Adrenal gland (tissue), 5 donors: ENCODE results near the gene ARHGDIA.

ENCODE experiments used
- POLR2A ChIP-seq, 2 donors: fragments of 450-650 bp; IDR thresholded peaks; one replicate each; pipeline ENCODE4 v1.6.1; 2017; ENCODE audit warnings: antibody characterized with exemption in 2 of 2, mild to moderate bottlenecking in 2 of 2, moderate library complexity in 1 of 2
- TF ChIP-seq, protein P1 (sequence below), 6 experiments: fragments of 450-650 bp in 4 of 6; fragments of 200-600 bp in 2 of 6; sonication (generic) in 1 of 6; IDR thresholded peaks; 1 replicate in 5 of 6; 2 replicates in 1 of 6; pipeline versions ENCODE4 v1.5.1 to v1.8.0; 2016 to 2021; ENCODE audit warnings: antibody characterized with exemption in 6 of 6, mild to moderate bottlenecking in 2 of 6, moderate library complexity in 1 of 6
- donor health status: DM: no; HTN: no; CAD: no.

GRCh38 chr17:81851423-81851822, 19.7 kb downstream of the ARHGDIA start:
- TF ChIP-seq, protein P1, sequence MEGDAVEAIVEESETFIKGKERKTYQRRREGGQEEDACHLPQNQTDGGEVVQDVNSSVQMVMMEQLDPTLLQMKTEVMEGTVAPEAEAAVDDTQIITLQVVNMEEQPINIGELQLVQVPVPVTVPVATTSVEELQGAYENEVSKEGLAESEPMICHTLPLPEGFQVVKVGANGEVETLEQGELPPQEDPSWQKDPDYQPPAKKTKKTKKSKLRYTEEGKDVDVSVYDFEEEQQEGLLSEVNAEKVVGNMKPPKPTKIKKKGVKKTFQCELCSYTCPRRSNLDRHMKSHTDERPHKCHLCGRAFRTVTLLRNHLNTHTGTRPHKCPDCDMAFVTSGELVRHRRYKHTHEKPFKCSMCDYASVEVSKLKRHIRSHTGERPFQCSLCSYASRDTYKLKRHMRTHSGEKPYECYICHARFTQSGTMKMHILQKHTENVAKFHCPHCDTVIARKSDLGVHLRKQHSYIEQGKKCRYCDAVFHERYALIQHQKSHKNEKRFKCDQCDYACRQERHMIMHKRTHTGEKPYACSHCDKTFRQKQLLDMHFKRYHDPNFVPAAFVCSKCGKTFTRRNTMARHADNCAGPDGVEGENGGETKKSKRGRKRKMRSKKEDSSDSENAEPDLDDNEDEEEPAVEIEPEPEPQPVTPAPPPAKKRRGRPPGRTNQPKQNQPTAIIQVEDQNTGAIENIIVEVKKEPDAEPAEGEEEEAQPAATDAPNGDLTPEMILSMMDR (IDR thresholded peaks at IDR 0.05) = no peak
- TF ChIP-seq POLR2A (IDR thresholded peaks at IDR 0.05) = no peak
